ENCODE measurements around the gene TMC7. TPM values are rescaled to one million over a fixed set of nuclear protein-coding genes. Genes with fewer than 3 reads are reported as not detected.

Gene TMC7
- total RNA-seq, 1 experiment from 2014 or later: 4.3 TPM

DNA sequence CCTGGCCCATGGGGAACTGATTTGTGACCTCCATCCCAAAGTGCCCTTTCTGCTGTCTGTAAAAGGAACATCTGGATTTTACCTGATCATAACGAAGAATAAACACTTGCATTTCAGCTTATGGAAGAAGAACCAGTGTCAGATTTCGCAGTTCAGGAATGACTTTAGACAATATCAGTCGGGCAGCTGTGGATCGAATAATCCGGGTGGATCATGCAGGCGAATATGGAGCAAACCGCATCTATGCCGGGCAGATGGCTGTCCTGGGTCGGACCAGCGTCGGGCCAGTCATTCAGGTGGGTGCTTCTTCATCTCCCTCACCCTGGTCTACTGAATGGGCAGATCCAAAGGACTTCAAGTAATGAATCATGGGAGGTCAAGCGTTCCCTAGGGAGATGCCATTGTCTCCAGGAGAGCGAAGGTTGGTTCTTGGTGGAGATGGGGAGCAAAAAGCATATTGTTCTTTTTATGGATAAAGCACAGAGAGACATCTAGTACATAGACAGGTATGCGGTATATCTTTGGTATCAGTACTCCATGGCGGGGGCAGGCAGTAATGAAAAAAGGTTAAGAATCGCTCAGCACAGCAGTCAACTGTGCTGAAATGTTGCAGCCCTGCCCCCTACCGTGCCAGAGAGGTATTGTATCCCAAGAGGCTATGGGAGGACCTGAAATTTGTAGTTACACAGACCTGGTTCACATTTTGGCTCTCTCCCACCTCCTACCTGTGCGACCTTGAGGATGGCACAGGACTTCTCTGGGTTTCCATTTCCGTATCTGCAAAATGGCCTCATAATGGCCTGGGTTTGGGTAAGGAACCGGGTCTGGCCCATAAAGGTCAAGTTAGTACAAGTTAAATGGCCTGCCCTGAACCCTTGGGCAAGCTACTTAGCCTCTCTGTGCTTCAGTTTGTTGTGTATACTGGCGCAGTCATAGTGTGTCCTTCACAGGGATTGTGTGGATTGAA, 88.4 kb downstream of the TMC7 start:
- Histone ChIP-seq H3K27ac (no peak overlapping the region), H3K4me2 (no peak overlapping the region), H3K79me2 (ENCODE audit: low read depth) (peaks cover 15% of the 10 kb centered on the region), H3K9me2 (ENCODE audit: insufficient read depth) (no peaks in the 10 kb centered on the region), H3K4me3 (no peak overlapping the region), H4K20me1 (ENCODE audit: insufficient read depth) (no peaks in the 10 kb centered on the region), H3K27me3 (ENCODE audit: insufficient read depth, low read depth) (no peaks in the 10 kb centered on the region), H3F3A (ENCODE audit: insufficient read depth, low read depth) (peaks cover 3% of the 10 kb centered on the region; the same call in 1 of the 2 replicates), H3K4me1 (replicated peaks; ENCODE audit: insufficient read depth) (peaks cover 9% of the 10 kb centered on the region; the same call in 1 of the 2 replicates), H3K9me3 (ENCODE audit: insufficient read depth, low read depth) (no peaks in the 10 kb centered on the region), H2AFZ (no peak overlapping the region), H3K36me3 (ENCODE audit: low read depth) (no peaks in the 10 kb centered on the region)
- DNase-seq: peak; percentile 43 to 77
- BruUV-seq (replicated peaks): no TSS peak
- intact Hi-C loops (cut with micrococcal nuclease; ENCODE audit: unreplicated experiment): loop anchor here (1.0 kb wide), 1 partner anchor 89 kb away; the partner anchor contains the start of gene TMC7
- ChIA-PET POLR2A (ENCODE audit: unreplicated experiment) (no interaction called here), CTCF (interaction anchor here (1.1 kb wide), 1 partner anchor 88 kb away, joined by 4 read pairs; the partner anchor contains the start of gene TMC7)
- TF ChIP-seq, protein P1, sequence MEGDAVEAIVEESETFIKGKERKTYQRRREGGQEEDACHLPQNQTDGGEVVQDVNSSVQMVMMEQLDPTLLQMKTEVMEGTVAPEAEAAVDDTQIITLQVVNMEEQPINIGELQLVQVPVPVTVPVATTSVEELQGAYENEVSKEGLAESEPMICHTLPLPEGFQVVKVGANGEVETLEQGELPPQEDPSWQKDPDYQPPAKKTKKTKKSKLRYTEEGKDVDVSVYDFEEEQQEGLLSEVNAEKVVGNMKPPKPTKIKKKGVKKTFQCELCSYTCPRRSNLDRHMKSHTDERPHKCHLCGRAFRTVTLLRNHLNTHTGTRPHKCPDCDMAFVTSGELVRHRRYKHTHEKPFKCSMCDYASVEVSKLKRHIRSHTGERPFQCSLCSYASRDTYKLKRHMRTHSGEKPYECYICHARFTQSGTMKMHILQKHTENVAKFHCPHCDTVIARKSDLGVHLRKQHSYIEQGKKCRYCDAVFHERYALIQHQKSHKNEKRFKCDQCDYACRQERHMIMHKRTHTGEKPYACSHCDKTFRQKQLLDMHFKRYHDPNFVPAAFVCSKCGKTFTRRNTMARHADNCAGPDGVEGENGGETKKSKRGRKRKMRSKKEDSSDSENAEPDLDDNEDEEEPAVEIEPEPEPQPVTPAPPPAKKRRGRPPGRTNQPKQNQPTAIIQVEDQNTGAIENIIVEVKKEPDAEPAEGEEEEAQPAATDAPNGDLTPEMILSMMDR (conservative IDR thresholded peaks at IDR 0.05): peak; percentile 90
- no peak for TF ChIP-seq EZH2 (IDR thresholded peaks at IDR 0.05; ENCODE audit: low read depth)

DNA sequence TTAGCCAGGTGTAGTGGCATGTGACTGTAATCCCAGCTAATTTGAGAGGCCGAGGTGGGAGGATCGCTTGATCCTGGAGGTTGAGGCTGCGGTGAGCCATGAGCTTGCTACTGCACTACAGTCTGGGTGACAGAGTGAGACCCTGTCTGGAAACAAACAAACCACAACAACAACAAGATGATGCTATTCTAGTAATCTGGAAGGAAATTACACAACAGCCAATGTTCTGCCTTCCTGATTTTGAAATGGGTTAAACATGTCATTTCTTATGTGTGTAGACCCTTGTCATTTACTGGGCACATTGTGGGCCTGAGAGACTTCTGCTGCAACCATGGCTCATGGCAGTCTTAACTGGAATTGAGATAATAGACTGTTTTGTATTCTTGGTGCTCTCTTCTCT, 89.6 kb downstream of the TMC7 start:
- POLR2A ChIA-PET (ENCODE audit: unreplicated experiment): no interaction called here
- TF ChIP-seq EZH2 (IDR thresholded peaks at IDR 0.05; ENCODE audit: low read depth): no peak
- TF ChIP-seq, protein P1 (conservative IDR thresholded peaks at IDR 0.05): no peak
- Histone ChIP-seq H2AFZ (no peak overlapping the region), H3K36me3 (ENCODE audit: low read depth) (no peaks in the 10 kb centered on the region; the same call in 1 of the 2 replicates), H3K4me3 (no peak overlapping the region), H3K4me2 (no peak overlapping the region), H3K9me3 (ENCODE audit: insufficient read depth, low read depth) (no peaks in the 10 kb centered on the region), H3K27ac (no peak overlapping the region), H3K4me1 (replicated peaks; ENCODE audit: insufficient read depth) (peaks cover 8% of the 10 kb centered on the region; the same call in 1 of the 2 replicates), H3K27me3 (ENCODE audit: insufficient read depth, low read depth) (no peaks in the 10 kb centered on the region), H3K9me2 (ENCODE audit: insufficient read depth) (no peaks in the 10 kb centered on the region), H4K20me1 (ENCODE audit: insufficient read depth) (no peaks in the 10 kb centered on the region), H3F3A (ENCODE audit: insufficient read depth, low read depth) (peaks cover 3% of the 10 kb centered on the region; the same call in 1 of the 2 replicates), H3K79me2 (ENCODE audit: low read depth) (peaks cover 11% of the 10 kb centered on the region)
- CTCF ChIA-PET: interaction anchor here (0.5 to 0.7 kb wide), 2 partner anchors 84 to 514 kb away, joined by 3 to 9 read pairs; no protein-coding TSS in a partner anchor
- BruUV-seq (replicated peaks): no TSS peak
- DNase-seq: no peak
- intact Hi-C loops (cut with micrococcal nuclease; ENCODE audit: unreplicated experiment): no loop called here

DNA sequence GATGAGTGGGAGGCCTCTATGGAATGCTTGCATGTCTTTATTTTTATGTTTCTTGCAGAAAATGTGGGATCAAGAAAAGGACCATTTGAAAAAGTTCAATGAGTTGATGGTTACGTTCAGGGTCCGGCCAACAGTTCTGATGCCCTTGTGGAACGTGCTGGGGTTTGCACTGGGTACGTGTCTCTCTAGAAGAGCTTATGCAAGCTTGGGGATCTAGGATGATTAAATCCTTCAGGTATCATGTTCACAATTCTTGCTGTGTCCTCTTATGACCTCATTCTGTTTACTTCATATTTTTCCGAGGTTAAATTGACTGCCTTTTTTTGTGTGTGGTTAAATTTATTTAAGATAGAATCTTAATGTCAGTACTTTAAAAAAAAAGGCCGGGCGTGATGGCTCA, 90.1 kb downstream of the TMC7 start:
- no peaks in the 10 kb centered on the region for H4K20me1 ChIP-seq (ENCODE audit: insufficient read depth)
- no peak overlapping the region for H3K27ac ChIP-seq
- H3K36me3 ChIP-seq (ENCODE audit: low read depth): no peaks in the 10 kb centered on the region; the same call in 1 of the 2 replicates
- no peak overlapping the region for H2AFZ ChIP-seq
- H3K27me3 ChIP-seq (ENCODE audit: insufficient read depth, low read depth): no peaks in the 10 kb centered on the region
- TF ChIP-seq, protein P1 (conservative IDR thresholded peaks at IDR 0.05): no peak
- no peak for TF ChIP-seq EZH2 (IDR thresholded peaks at IDR 0.05; ENCODE audit: low read depth)
- POLR2A ChIA-PET (ENCODE audit: unreplicated experiment): no interaction called here
- peaks cover 7% of the 10 kb centered on the region for H3K79me2 ChIP-seq (ENCODE audit: low read depth)
- H3F3A ChIP-seq (ENCODE audit: insufficient read depth, low read depth): peaks cover 3% of the 10 kb centered on the region; the same call in 1 of the 2 replicates
- no peak overlapping the region for H3K4me2 ChIP-seq
- intact Hi-C loops (cut with micrococcal nuclease; ENCODE audit: unreplicated experiment): no loop called here
- peaks cover 3% of the 10 kb centered on the region; the same call in 1 of the 2 replicates for H3K4me1 ChIP-seq (replicated peaks; ENCODE audit: insufficient read depth)
- H3K4me3 ChIP-seq: no peak overlapping the region
- no peaks in the 10 kb centered on the region for H3K9me2 ChIP-seq (ENCODE audit: insufficient read depth)
- DNase-seq: no peak
- no TSS peak for BruUV-seq (replicated peaks)
- H3K9me3 ChIP-seq (ENCODE audit: insufficient read depth, low read depth): no peaks in the 10 kb centered on the region
- CTCF ChIA-PET: interaction anchor here (0.5 to 0.7 kb wide), 3 partner anchors 84 to 514 kb away, joined by 3 to 9 read pairs (median 4); no protein-coding TSS in a partner anchor

Measured in PC-9 (cell line).